GM12872 (cell line): ENCODE data around the gene DPP4.

Source experiments
- TF ChIP-seq, protein P1 (sequence below): IDR thresholded peaks from 3 replicates; pipeline ENCODE4 v1.5.1; 2011; ENCODE audit warnings: low read depth, mild to moderate bottlenecking, low read length, moderate library complexity; ENCODE audit not compliant: insufficient read depth

The DPP4 gene

GRCh38 chr2:162063281-162063680, 10.7 kb downstream of the DPP4 start:
- TF ChIP-seq, protein P1, sequence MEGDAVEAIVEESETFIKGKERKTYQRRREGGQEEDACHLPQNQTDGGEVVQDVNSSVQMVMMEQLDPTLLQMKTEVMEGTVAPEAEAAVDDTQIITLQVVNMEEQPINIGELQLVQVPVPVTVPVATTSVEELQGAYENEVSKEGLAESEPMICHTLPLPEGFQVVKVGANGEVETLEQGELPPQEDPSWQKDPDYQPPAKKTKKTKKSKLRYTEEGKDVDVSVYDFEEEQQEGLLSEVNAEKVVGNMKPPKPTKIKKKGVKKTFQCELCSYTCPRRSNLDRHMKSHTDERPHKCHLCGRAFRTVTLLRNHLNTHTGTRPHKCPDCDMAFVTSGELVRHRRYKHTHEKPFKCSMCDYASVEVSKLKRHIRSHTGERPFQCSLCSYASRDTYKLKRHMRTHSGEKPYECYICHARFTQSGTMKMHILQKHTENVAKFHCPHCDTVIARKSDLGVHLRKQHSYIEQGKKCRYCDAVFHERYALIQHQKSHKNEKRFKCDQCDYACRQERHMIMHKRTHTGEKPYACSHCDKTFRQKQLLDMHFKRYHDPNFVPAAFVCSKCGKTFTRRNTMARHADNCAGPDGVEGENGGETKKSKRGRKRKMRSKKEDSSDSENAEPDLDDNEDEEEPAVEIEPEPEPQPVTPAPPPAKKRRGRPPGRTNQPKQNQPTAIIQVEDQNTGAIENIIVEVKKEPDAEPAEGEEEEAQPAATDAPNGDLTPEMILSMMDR, result no peak

GRCh38 chr2:162062559-162062958, 11.5 kb downstream of the DPP4 start:
- TF ChIP-seq, protein P1, result no peak

DNA sequence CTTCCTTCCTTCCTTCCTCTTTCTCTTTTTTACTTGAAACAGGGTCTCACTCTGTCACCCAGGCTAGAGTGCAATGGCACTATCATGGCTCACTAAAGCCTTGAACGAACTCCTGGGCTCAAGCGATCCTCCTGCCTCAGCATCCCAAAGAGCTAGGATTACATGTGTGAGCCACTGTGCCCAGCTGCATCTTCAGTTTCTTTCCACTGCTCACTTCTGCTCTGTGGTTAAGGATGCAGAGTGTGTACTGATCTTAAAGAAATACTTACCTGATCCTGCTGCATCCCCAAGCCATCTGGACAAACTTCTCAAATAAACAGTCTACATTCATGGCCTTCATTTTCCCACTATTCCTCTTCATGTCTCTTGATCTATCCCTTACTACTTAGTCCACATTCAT, 13.0 kb downstream of the DPP4 start:
- TF ChIP-seq, protein P1, result no peak

DNA sequence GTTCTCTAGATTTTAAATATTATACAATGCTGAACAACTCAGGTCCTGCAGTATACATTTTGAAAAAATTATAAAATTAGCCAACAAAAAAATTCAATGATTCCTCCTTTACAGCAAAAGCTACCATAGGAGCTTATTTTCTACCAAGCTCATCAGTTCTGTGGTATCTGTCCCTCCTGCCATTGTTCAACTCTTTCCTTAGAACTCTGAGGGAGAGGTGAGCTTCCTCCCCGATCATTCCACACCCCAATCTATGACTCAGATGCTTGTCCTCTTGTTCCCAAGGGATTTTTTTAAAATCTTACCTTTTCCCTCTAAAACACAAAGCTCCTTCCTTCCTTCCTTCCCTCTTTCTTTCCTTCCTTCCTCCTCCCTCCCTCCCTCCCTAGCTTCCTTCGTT, 13.5 kb downstream of the DPP4 start:
- TF ChIP-seq, protein P1, result no peak

DNA sequence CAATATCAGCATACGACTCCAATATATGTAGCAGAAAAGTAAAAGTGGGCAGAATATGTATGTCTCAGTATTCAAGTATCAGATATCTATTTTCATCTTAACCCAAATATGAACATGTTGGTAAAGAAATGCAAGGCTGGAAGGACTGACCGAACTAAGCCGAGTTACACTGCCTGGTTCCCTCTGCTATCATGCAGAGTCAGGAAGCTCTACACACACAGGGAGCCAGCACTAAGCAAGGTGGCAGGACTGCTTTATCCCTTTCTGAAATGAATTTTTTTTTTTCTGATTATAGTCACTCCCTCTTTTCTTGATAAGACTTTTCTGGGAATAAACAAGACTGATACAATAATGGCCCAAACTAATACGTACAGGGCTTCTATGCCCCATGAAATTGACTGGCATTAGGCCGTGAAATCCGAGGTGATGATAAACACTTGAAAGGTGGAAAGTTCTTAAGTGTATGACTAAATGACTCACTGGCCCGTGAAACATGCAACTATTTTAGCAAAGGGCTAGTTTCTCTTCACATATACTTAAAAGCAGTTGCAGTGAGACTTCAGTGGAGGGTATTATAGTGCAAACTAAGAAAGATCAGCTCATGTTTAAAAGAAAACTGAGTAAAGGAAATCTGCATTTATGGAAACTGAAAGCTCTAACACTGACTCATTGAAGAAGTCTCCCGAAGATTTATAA, 14.9 kb downstream of the DPP4 start:
- TF ChIP-seq, protein P1, result no peak

GRCh38 chr2:162057426-162057825, 16.6 kb downstream of the DPP4 start:
- TF ChIP-seq, protein P1, result no peak

DNA sequence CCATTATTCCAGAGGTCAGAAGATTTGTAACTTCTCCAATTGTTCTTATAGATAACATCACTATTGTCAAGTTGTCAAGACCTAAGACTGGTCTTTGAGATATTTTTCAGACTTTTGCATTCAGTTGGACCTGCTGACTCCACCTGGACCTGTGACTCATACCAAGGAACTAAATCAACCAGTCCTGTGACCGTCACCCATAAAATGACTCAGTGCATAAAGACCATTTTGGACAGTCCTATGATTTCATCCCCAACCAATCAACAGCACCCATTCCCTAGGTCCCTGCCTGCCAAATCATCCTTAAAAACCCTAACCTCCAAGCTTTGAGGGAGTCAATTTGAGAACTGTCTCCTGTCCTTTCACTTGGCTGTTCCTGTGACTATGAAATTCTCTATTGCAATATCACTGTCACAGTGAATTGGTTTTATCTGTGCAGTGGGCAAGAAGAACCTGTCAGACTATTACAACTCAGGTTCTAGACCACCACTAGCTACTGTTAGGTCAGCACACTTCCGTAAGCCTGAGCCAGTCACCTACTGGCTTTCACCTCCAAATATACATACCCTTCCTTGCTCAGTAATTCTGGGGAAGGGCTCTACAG, 17.1 kb downstream of the DPP4 start:
- TF ChIP-seq, protein P1, result no peak
